Fibroblast of peridontal ligament (primary cell): ENCODE data around the gene SHC3.

Experiments used
- DNase-seq: peaks from one replicate; pipeline ENCODE4 v3.0.0-alpha.2; 2010; ENCODE audit errors: extremely low read depth

Gene SHC3

DNA sequence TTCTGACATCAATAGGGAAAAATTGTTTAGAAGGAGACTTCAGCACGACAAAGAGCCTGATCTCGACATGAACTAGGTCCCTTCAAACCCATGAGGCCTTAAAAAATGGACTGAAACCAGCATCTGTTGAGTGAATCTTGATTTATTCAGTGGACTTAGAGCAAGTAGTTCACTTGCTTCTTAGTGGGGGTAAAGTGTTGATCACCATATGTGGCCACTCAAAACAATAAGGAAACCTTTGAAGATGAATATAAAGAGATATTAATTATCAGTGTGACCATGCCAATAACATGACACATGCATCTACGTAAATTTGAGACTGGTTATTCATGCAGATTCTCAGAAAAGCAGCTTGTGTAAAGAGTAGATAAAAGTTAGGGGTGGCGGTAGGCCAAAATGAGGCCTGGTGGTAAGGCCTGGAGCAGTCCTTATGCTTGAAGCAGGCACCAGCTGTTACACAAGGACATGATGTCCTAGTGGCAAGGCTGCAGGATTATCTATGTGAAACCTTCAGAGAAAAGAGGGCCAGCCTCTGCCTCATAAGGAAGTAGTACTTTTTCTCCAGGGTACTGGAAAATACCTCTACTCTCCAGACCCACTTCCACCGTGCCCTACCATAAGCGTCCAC, 126.0 kb downstream of the SHC3 start:
- DNase-seq, result no peak

DNA sequence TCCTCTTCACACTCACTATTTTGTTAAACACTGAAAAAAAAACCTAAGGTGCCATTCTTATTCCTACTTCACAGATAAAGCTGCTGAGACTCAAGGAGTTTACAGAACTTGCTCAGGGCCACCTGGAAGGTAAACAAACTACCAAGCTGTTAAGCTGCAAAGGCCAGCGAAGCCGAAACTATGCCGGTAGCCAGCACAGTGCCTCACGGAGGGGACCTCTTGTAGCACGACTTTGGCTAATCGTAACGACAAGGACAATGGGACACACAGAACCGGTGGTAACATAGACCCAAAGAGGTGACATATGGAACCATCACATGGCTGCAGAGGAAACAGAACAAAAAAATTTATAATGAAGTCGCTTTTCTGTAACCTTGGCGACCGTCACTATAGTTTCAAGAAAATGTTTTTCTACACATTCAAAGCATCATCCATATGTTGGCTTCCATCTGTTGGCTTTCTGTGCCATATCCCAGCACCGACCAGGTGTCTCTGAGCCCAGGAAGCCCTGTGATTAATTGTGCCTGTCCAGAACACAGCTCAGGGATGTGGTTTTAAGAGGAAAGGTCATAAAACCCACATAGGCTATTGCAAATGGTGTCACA, 127.1 kb downstream of the SHC3 start:
- DNase-seq, result no peak

DNA sequence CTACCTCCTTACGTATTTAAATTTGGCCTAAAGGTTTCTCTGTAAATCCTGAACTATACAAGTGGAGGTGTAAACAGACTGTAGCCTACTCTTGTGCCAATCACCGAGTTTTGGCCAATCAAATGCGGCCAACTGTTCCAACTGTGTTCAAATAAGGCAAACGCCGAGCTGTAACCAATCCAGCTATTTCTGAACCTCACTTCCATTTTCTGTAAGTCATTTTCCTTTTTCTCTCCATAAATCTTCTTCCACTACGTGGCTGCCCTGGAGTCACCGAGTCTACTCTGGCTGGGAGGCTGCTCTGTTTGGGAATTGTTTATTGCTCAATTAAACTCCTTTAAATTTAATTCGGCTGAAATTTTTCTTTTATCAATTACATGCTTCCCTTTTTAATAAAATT, 129.0 kb downstream of the SHC3 start:
- DNase-seq, result no peak

DNA sequence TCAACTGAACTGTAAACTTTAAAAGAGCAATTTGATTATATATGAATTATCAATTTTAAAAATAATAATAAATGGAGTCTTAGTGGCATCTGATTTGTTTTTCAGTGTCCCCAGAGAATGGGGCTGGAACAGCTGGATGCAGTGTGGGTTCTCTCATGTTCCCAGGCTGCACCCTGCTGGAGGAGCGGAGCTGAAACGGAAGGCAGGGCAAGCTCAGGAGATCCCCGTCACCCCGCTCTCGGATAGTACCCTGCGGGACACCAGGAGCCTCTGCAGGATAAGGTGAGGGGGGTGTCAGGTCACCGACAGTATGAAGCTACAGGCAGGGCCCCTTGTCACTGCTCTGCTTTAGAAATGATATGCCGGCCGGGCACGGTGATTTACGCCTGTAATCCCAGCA, 130.0 kb downstream of the SHC3 start:
- no peak for DNase-seq

DNA sequence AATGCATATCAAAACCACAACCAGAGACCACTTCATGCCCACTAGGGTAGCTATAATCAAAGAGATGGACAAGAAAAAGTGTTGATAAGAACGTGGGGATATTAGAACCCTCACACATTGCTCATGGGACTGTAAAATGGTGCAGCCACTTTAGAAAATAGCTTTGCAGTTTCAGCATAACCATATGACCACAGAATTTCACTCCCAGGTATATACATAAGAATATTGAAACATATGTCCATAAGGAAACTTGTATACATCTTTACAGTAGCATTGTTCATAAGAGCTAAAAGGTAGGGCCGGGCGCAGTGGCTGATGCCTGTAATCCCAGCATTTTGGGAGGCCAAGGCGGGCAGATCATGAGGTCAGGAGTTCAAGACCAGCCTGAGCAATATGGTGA, 131.0 kb downstream of the SHC3 start:
- no peak for DNase-seq

DNA sequence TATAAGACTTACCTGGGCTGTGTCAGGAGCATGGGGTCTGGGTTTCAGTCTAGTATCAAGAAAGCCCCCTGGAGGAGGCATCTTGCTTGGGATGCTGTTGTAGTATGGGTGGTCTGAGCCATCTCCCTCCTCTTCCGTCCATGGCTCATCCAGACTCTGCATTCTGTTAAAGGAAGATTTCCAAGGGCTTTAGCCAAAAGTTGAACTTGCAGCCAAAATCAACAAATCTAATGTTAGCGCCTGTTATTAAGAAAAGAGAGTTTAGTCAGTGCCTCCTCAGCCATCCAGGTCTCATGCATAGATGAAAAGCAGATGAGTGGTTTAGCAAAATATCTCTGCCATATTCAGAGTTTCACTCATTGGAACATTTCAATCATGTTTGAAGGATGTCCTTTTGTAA, 131.8 kb downstream of the SHC3 start:
- DNase-seq, result peak; percentile 87

DNA sequence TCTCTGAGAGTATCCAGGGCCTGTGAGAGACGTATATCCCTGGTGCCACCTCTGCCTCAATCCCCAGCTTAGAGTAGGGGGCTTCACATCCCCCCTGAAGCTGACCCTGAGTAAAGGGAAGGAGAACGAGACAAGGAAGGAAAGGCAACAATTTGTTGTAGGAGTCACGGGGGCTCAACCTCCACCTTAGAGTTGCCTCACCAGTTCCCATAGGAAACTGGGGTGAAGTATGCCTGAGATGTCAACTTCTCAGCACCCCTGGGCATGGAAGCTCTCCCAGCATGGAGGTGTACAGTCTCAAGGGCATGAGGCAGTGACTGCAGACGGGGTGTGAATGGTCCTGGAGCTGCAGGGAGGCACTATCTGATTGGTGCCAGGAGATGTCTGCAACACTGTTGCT, 133.7 kb downstream of the SHC3 start:
- no peak for DNase-seq

DNA sequence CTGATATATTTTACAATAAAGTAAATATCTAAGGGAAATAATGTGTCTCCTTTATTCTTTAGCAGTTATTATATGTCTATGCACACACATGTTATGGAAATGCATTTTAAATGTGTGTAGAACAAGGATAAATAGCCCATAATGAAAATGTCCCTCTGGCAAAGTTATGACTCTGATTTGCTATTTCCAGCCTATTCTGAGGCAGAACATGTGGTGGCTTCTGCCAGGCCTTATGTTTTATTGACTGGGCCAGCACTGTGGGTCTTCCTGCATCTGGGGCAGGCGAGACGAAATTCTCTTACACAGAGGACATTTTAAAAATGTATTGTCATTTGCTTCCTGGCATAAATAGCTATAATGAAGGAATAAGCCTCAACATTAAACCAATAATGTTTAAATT, 134.5 kb downstream of the SHC3 start:
- DNase-seq, result no peak

DNA sequence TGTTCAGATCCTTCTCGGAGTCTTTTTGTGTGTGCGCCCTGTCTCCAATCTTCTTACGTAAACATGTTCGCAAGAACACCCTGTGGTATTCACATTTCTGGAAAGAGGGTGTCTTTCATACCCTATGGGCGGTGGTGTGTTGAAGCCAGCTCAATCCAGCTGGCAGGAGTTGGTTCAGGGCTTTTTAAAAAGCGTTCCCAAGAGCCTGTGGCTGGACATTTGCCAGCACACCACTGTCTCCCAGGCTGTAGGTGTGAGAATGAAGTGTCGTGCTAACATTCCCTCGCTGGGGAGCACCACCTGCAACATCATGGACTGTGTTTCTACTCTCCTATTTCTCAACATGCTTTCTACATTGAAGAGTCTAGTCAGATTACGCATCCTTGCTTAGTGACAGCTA, 135.6 kb downstream of the SHC3 start:
- no peak for DNase-seq

DNA sequence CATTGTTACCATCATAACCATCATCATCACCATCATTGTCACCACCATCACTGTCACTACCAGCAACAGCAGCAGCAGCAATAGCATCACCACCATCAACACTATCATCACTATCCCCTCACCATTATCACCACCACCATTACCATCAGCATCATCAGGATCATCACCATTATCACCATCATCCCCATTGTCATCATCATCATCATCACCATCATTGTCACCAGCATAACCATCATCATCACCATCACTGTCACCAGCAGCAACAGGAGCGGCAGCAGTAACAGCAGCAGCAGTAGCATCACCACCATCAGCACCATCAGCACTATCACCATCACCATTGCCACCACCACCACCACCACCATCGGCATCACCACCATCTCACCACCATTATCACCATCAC, 139.0 kb downstream of the SHC3 start:
- DNase-seq, result no peak

DNA sequence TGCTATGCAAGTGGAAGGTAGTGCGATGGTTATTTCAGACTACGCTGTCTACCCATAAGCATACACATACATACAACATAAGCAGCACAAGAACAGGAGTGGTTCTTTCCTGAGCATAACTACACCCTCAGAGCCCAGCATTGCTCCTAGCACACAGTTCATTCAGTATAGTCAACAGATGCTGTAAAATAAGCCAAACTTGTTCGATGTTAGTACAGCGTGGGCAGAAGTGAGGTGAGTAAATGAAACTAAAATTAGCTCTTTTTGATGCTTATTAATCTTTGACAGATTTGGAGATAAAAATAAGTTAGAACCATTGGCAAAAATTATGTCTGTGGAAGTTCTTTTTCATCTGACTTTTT, 139.5 kb downstream of the SHC3 start:
- DNase-seq, result no peak

DNA sequence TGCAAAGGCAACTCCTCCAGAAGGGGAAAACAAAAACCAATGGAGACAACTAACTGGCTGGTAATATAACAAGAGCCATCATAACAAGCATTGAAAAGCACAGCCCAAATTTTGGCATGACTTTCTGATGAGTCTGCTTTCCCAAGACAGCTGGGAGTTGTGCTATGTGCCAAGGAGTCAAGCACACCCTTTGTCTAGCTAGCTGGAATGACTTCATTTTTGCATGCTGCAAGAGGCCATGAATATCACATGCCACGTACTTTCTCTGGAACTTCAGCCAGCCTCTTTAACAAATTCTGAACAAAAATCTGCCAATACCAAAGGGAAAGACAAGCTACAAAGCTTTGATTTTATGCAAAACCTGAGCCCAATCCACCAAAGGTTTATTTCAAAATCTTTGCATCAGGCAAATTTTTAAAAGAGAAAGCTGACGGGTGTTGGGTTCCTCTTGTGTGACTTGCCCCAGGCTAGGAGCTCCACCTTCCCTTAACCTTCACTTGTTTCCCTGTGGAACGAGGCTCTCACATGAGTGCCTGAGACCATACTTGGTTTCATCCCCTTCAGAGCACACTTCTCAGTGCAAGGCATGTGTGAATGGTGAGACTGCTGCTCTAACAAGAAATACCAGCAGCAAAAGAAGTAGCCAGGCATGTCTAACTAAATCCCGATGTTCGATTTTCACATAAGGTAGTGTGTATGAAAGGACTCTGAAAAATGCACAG, 140.1 kb downstream of the SHC3 start:
- DNase-seq, result peak; percentile 99

DNA sequence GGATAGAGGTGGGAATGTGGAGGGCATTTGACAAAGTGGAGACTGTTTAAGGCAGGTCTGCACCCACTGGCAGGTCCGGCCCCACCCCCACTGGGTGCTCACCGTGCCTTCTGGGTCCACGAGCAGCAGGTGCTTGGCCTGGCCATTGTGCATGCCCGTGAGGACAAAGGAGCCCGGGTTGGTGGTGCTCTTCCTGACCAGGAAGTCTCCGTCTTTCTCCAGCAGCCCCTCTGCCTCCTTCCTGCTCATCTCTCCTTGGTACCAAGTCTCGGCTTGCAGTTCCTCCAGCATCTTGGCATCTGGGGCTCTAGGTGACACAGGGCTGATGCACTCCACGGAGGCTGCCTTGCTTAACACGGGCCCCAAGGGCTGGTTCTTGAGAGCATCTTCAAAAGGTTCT, 140.7 kb downstream of the SHC3 start:
- no peak for DNase-seq

DNA sequence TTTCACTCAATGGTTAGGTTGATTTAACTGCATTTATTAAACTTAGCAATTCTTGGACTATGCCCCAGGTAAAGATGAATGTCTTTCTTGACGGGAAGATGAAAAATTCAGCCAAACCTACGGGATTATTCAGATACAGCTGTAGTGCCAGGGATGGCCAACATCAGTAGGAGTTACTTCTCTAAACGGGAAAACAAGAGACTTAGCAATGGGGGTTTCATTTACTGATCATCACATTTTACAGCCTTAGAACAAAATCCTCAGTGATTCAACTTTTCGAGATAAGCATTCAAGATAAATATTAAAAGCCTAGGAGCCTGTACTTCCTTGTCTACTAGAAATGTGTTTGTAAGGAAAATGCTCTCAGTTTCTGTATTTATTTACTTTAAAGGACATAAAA, 141.3 kb downstream of the SHC3 start:
- no peak for DNase-seq

DNA sequence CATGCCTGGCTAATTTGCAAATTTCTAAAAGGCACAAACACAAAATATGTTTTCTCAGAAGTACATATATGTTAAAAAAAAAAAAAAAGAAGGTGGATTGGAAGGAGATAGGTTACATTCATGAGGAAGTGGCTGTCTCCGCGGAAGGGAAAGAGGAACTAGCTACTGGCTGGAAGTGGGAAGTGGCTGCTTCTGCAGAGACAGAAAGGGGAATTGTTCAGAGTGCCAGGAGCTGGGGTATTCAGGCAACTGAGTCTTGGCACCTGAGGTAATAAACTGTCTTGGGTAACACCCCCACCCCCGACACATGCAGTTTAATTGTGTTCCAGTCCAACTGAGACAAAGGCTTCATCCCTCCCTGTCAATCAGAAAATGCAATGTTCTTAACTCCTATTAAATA, 141.7 kb downstream of the SHC3 start:
- DNase-seq, result no peak

DNA sequence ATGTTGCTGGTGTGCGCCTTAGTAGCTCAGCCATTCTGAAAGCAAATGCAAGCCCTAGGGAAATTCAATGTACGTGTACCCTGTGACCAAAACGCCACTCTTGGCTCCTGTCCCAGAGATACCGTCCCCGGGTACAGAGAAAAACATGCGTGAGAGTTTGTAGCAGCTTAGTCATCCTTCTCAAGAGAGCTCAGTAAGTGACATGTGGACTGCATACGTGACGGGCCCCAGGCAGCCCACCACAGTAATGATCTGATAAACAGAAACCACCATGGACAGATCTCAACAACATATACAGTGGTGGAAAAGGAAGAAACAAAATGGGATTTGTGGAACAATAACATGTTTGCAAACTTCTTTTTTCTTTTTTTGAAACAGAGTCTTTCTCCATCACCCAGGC, 142.2 kb downstream of the SHC3 start:
- DNase-seq, result no peak

DNA sequence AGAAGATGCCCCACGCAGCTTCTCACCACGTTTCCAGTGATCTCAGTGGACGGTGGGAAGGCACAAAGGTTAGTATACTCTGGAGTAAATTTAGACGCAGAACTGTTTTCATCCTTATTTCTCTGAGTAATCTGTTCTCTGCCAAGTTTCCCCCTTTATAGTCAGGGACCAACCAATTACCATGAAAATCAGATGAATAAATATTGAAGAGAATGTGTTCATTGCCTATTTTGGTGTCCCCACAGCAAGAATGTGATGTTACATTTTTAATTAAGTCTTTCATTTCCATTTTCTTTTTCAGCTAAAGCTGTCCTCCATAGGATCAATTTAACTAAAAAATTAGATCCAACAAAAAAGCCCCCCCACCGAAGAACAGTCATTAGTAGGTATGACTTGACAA, 146.0 kb downstream of the SHC3 start:
- DNase-seq, result no peak

DNA sequence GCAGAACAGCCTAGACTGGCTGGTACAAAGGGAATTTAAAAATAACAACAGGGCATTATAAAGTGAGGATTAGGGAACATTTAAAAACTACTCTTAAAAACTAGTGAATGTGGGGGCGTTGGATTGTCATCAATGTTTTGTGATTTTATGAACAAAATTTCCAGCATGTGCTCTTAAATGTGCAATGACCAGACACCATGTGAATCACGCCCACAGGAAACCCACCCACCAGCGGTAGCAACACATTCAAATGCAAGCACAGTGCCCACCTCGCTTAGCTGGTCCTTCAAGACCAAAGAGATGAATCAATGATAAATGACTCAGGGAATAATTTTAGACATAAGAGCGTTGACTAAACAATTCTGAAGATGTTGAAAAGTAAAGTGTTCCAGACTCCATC, 146.4 kb downstream of the SHC3 start:
- no peak for DNase-seq

DNA sequence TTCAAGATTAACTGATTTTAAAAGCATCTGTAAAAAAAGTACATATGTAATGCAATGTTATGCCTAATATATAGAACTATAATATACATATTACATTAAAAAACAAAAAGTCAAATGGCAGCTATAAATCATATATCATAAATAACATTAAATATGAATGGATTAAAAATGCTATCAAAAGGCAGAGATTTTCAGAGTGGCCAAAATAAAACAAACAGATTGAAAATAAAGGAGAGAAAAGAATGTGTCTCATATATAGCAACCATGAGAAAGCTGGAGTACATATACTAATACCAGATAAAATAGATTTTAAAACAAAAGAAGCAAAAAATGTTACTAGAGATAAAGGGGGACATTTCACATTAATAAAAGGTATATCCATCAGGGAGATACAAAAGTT, 148.8 kb downstream of the SHC3 start:
- no peak for DNase-seq

DNA sequence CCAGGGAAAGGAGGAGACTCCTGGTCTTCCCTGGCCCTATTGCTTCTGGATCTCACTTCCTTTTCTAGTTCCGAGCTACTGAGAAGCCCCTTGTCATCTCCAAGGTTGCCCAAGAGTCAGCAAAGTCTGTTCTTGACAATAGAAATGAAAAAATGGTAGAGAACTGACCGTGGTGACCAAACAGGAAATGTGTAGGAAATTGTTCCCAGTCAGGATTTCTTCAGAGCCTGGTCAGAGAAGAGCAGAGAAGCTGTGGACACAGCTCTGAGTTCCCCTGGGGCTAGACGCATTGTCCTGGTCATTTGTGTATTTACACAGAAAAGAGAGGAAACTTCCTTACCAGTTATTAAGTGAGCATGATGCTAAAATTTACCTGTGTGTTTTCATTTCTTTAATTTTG, 151.7 kb downstream of the SHC3 start:
- DNase-seq, result no peak

DNA sequence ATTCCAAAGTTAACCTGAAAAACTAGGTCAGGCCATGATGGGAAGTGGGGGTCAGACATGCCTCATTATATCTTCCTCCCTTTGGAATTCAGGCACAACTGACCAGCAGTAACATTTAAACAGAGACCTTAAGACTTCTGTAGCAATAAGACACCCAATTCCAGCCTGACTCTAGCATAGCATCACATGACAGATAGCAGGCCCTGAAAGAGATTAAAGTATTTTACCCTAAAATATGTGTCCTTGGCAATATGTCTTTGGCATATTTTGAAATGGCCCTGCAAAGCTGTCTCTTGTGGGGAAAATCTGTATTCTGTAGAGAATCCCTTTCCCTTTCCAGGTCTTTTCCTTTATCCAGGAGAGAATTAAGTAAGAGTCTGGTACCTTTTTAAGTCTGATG, 153.1 kb downstream of the SHC3 start:
- DNase-seq, result peak; percentile 18

DNA sequence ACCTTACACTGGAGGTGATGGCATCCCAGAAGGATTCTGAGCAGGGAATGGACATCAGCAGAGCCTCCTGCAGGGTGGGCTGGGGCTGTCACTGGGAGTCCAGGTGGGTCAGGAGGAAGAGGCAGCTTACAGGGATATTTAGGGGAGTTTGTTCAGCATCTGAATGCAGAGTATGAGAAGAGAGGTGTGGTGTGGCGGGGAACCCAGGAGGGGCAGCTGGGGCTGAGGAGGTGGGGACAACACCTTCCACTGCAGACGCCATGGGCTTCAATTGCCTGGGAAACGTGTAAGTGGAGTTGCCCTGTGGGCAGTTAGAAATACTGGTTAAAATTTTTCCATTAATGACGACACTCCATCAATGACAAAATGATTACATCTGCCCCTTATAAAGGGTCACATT, 153.9 kb downstream of the SHC3 start:
- no peak for DNase-seq

DNA sequence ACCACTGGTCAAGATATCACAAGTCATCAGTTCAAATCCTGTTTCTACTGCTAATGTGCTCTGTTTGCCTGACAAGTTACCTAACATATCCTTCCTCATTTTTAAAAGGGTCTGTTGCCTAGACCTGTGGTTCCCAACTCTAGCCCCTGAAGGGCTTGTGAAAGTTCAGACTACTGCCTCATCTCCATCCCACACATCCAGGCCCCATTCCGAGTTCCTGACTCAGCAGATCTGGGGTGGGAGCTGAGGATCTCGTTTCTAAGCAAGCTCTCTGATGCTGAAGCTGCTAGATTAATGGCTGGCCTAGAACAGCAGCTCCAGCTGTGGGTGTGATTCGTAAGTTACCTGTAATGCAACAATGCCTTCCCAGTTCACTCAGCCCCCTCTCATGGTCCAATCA, 154.9 kb downstream of the SHC3 start:
- peak; percentile 21 for DNase-seq

DNA sequence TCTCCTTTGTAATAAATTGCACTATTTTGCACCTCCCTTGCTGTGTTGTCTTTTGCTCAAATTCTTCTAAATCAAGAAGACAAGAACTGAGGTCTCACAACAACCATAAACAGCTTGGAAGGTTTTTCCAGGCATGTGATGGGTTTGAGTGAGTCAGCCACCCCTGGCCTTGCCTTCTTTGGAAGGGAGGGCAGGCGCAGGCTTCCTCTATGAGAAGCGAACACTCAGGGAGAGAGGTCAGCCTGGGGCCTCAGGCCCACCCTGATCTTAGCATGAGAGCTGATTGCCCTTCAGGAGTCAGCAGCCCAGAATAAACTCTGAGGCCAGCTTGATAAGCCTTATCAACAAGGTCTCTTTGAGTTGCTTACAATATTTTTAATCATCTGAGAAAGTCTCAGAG, 155.7 kb downstream of the SHC3 start:
- DNase-seq, result peak; percentile 79
